ENCODE data around the gene IL2.

IL2 gene

GRCh38 chr4:122458625-122459024 lies 2.1 kb upstream of the IL2 start:
- no peak for TF ChIP-seq CTCF (IDR thresholded peaks at IDR 0.05; ENCODE audit: low read depth, low read length, missing control alignments)
- H3K4me3 ChIP-seq (replicated peaks; ENCODE audit: low read depth, low read length): no peak overlapping the region
- no peak for DNase-seq (ENCODE audit: extremely low read depth, low read depth)

- no peak for DNase-seq (ENCODE audit: extremely low read depth, low read depth)
- H3K4me3 ChIP-seq (replicated peaks; ENCODE audit: low read depth, low read length): no peak overlapping the region
- no peak for TF ChIP-seq CTCF (IDR thresholded peaks at IDR 0.05; ENCODE audit: low read depth, low read length, missing control alignments)
Measured at GRCh38 chr4:122453384-122453995, 3.0 kb downstream of the IL2 start.

- H3K4me3 ChIP-seq (replicated peaks; ENCODE audit: low read depth, low read length): no peak overlapping the region
- peak; percentile 9 for DNase-seq (ENCODE audit: extremely low read depth, low read depth)
- peak; percentile 19 for TF ChIP-seq CTCF (IDR thresholded peaks at IDR 0.05; ENCODE audit: low read depth, low read length, missing control alignments)
Measured at GRCh38 chr4:122450847-122451246, 5.7 kb downstream of the IL2 start.

GRCh38 chr4:122434285-122434684 lies 22.2 kb downstream of the IL2 start:
- H3K4me3 ChIP-seq (replicated peaks; ENCODE audit: low read depth, low read length): no peak overlapping the region
- TF ChIP-seq CTCF (IDR thresholded peaks at IDR 0.05; ENCODE audit: low read depth, low read length, missing control alignments): no peak
- no peak for DNase-seq (ENCODE audit: extremely low read depth, low read depth)

GRCh38 chr4:122431351-122431750 lies 25.2 kb downstream of the IL2 start:
- no peak overlapping the region for H3K4me3 ChIP-seq (replicated peaks; ENCODE audit: low read depth, low read length)
- no peak for DNase-seq (ENCODE audit: extremely low read depth, low read depth)
- no peak for TF ChIP-seq CTCF (IDR thresholded peaks at IDR 0.05; ENCODE audit: low read depth, low read length, missing control alignments)

GRCh38 chr4:122423246-122423645 lies 33.3 kb downstream of the IL2 start:
- no peak overlapping the region for H3K4me3 ChIP-seq (replicated peaks; ENCODE audit: low read depth, low read length)
- TF ChIP-seq CTCF (IDR thresholded peaks at IDR 0.05; ENCODE audit: low read depth, low read length, missing control alignments): no peak
- DNase-seq (ENCODE audit: extremely low read depth, low read depth): no peak

- no peak overlapping the region for H3K4me3 ChIP-seq (replicated peaks; ENCODE audit: low read depth, low read length)
- DNase-seq (ENCODE audit: extremely low read depth, low read depth): no peak
- TF ChIP-seq CTCF (IDR thresholded peaks at IDR 0.05; ENCODE audit: low read depth, low read length, missing control alignments): no peak
Measured at GRCh38 chr4:122412547-122412946, 44.0 kb downstream of the IL2 start.

Measured in HFF-Myc (cell line).